DOHH2 (cell line): ENCODE data around the gene PAPPA.

Experiments used
- EZH2phosphoT487 ChIP-seq: fragments of 200-600 bp; sonication (generic); IDR thresholded peaks from 2 replicates; pipeline ENCODE4 v1.6.1; 2017; ENCODE audit warnings: borderline replicate concordance, mild to moderate bottlenecking, antibody characterized with exemption, low read length, moderate library complexity, mixed read lengths
- TF ChIP-seq, protein P1 (sequence below): fragments of 200-600 bp; sonication (generic); IDR thresholded peaks from one replicate; pipeline ENCODE4 v1.5.1; 2014; ENCODE audit warnings: antibody characterized with exemption, mild to moderate bottlenecking, low read depth, low read length; ENCODE audit not compliant: poor library complexity, severe bottlenecking

GRCh38 chr9:116335392-116335791 is 181.8 kb downstream of the PAPPA start:
- TF ChIP-seq, protein P1, sequence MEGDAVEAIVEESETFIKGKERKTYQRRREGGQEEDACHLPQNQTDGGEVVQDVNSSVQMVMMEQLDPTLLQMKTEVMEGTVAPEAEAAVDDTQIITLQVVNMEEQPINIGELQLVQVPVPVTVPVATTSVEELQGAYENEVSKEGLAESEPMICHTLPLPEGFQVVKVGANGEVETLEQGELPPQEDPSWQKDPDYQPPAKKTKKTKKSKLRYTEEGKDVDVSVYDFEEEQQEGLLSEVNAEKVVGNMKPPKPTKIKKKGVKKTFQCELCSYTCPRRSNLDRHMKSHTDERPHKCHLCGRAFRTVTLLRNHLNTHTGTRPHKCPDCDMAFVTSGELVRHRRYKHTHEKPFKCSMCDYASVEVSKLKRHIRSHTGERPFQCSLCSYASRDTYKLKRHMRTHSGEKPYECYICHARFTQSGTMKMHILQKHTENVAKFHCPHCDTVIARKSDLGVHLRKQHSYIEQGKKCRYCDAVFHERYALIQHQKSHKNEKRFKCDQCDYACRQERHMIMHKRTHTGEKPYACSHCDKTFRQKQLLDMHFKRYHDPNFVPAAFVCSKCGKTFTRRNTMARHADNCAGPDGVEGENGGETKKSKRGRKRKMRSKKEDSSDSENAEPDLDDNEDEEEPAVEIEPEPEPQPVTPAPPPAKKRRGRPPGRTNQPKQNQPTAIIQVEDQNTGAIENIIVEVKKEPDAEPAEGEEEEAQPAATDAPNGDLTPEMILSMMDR: no peak
- no peak for TF ChIP-seq EZH2phosphoT487
